Parathyroid adenoma (tissue), 2 donors: ENCODE results near the gene OSR1.

ENCODE experiments used
- H2AFZ ChIP-seq: fragments of 300-600 bp; sonication (generic); one replicate; pipeline ENCODE4 v1.7.0; 2017; ENCODE audit warnings: antibody characterized with exemption, mild to moderate bottlenecking
- H3K27ac ChIP-seq: fragments of 300-600 bp; sonication (generic); one replicate; pipeline ENCODE4 v1.7.0; 2017
- H3K27me3 ChIP-seq: fragments of 300-600 bp; sonication (generic); one replicate; pipeline ENCODE4 v1.7.0; 2017; ENCODE audit warnings: low read length; ENCODE audit not compliant: control insufficient read depth, insufficient read depth
- H3K36me3 ChIP-seq: fragments of 300-600 bp; sonication (generic); one replicate; pipeline ENCODE4 v1.7.0; 2017; ENCODE audit warnings: low read length; ENCODE audit not compliant: control insufficient read depth, insufficient read depth
- H3K4me1 ChIP-seq: fragments of 300-600 bp; sonication (generic); one replicate; pipeline ENCODE4 v1.7.0; 2017; ENCODE audit warnings: control low read depth
- H3K4me2 ChIP-seq: fragments of 300-600 bp; sonication (generic); one replicate; pipeline ENCODE4 v1.7.0; 2017; ENCODE audit warnings: low read length
- H3K4me3 ChIP-seq: fragments of 300-600 bp; sonication (generic); one replicate; pipeline ENCODE4 v1.7.0; 2017; ENCODE audit warnings: low read depth, low read length
- H3K79me2 ChIP-seq: fragments of 300-600 bp; sonication (generic); one replicate; pipeline ENCODE4 v1.7.0; 2017; ENCODE audit warnings: control low read depth
- H3K9ac ChIP-seq: fragments of 300-600 bp; sonication (generic); one replicate; pipeline ENCODE4 v1.7.0; 2017; ENCODE audit warnings: mild to moderate bottlenecking
- H3K9me3 ChIP-seq: fragments of 300-600 bp; sonication (generic); one replicate; pipeline ENCODE4 v1.7.0; 2017; ENCODE audit warnings: low read length; ENCODE audit not compliant: control insufficient read depth
- CTCF ChIP-seq: fragments of 300-600 bp; sonication (generic); IDR thresholded peaks from one replicate; pipeline ENCODE4 v1.7.0; 2017; ENCODE audit warnings: antibody characterized with exemption, mild to moderate bottlenecking
- donor health status: primary hyperparathyroidism.

Gene OSR1

GRCh38 chr2:19360266-19360965 is 2.0 kb upstream of the OSR1 start:
- H3K27ac ChIP-seq, result no peak overlapping the region
- H3K9me3 ChIP-seq, result no peaks in the 10 kb centered on the region
- no peak overlapping the region for H3K4me3 ChIP-seq
- no peaks in the 10 kb centered on the region for H3K4me1 ChIP-seq
- H3K27me3 ChIP-seq, result peaks cover 6% of the 10 kb centered on the region
- no peaks in the 10 kb centered on the region for H3K79me2 ChIP-seq
- no peak overlapping the region for H3K9ac ChIP-seq
- no peak overlapping the region for H2AFZ ChIP-seq
- no peaks in the 10 kb centered on the region for H3K36me3 ChIP-seq
- H3K4me2 ChIP-seq, result no peak overlapping the region
- TF ChIP-seq CTCF, result no peak

- no peak overlapping the region for H3K27ac ChIP-seq
- no peak overlapping the region for H3K9ac ChIP-seq
- no peak for TF ChIP-seq CTCF
- H3K4me1 ChIP-seq, result no peaks in the 10 kb centered on the region
- H3K36me3 ChIP-seq, result no peaks in the 10 kb centered on the region
- no peaks in the 10 kb centered on the region for H3K79me2 ChIP-seq
- H3K4me3 ChIP-seq, result no peak overlapping the region
- no peaks in the 10 kb centered on the region for H3K9me3 ChIP-seq
- peaks cover 6% of the 10 kb centered on the region for H3K27me3 ChIP-seq
- H2AFZ ChIP-seq, result no peak overlapping the region
- H3K4me2 ChIP-seq, result no peak overlapping the region
These were observed 1.0 kb upstream of the OSR1 start for GRCh38 chr2:19359456-19359855.

GRCh38 chr2:19359021-19359357 is 566 bp upstream of the OSR1 start:
- no peaks in the 10 kb centered on the region for H3K36me3 ChIP-seq
- H3K9me3 ChIP-seq, result no peaks in the 10 kb centered on the region
- H3K27ac ChIP-seq, result no peak overlapping the region
- H2AFZ ChIP-seq, result peak overlapping the region; percentile 54
- H3K9ac ChIP-seq, result no peak overlapping the region
- no peak overlapping the region for H3K4me3 ChIP-seq
- H3K4me1 ChIP-seq, result no peaks in the 10 kb centered on the region
- TF ChIP-seq CTCF, result no peak
- H3K79me2 ChIP-seq, result no peaks in the 10 kb centered on the region
- H3K27me3 ChIP-seq, result peaks cover 6% of the 10 kb centered on the region
- peak overlapping the region; percentile 75 for H3K4me2 ChIP-seq

- Histone ChIP-seq H3K4me1 (no peaks in the 10 kb centered on the region), H3K4me3 (peak overlapping the region; percentile 53), H3K36me3 (no peaks in the 10 kb centered on the region), H3K79me2 (no peaks in the 10 kb centered on the region), H3K9me3 (no peaks in the 10 kb centered on the region), H3K27me3 (peaks cover 6% of the 10 kb centered on the region), H3K27ac (no peak overlapping the region), H3K4me2 (peak overlapping the region; percentile 88), H2AFZ (peak overlapping the region; percentile 75), H3K9ac (no peak overlapping the region)
- TF ChIP-seq CTCF, result no peak
These were observed 801 bp downstream of the OSR1 start for GRCh38 chr2:19357402-19358241.
